SK-N-SH (cell line): ENCODE data around the gene SYNGR1. TPM values are rescaled to one million over a fixed set of nuclear protein-coding genes. Genes with fewer than 3 reads are reported as not detected.

Experiments used
- CTCF ChIA-PET: fragments of 300-600, 350-600 bp; formaldehyde crosslinking; extraction: SDS; loops from one replicate; lab custom pipeline; 2021; lab: Yijun Ruan, JAX
- POLR2A ChIA-PET: fragments of 350-600 bp; sonication (Branson Sonifier 250); formaldehyde crosslinking; extraction: SDS; loops from one replicate; lab custom pipeline; 2020; ENCODE audit warnings: antibody characterized with exemption, inconsistent platforms; lab: Yijun Ruan, JAX
- DNase-seq: peaks from one replicate; pipeline ENCODE4 v3.0.0; 2012
- H2AFZ ChIP-seq: fragments of 200-600 bp; sonication (generic); 2 replicates; pipeline ENCODE4 v1.8.1; 2016; ENCODE audit warnings: antibody characterized with exemption, mild to moderate bottlenecking, low read depth
- H3F3A ChIP-seq: fragments of 200-600 bp; sonication (generic); replicated peaks from 2 replicates; pipeline ENCODE3; 2016; ENCODE audit warnings: antibody characterized with exemption, mild to moderate bottlenecking; ENCODE audit not compliant: insufficient read depth
- H3K27ac ChIP-seq, 2 experiments: fragments of 200-500 bp in 1 of 2; fragments of 200-600 bp in 1 of 2; sonication (Bioruptor generic) in 1 of 2; sonication (generic), shearing (Covaris generic) in 1 of 2; 2 replicates each; pipeline versions ENCODE4 v1.5.1 to v1.6.1; 2014 to 2016; ENCODE audit warnings: low read depth in 2 of 2, inconsistent platforms in 1 of 2, low read length in 1 of 2, mild to moderate bottlenecking in 1 of 2, mixed read lengths in 1 of 2
- H3K27me3 ChIP-seq: fragments of 200-600 bp; sonication (generic), shearing (Covaris generic); 2 replicates; pipeline ENCODE4 v1.6.1; 2016; ENCODE audit warnings: mixed run types; ENCODE audit not compliant: insufficient read depth
- H3K36me3 ChIP-seq, 2 experiments: fragments of 200-500 bp in 1 of 2; fragments of 200-600 bp in 1 of 2; sonication (Bioruptor generic) in 1 of 2; sonication (generic) in 1 of 2; replicated peaks in 1 of 2; 2 replicates each; pipeline versions ENCODE3 to v1.5.1; 2014 to 2016; ENCODE audit warnings: low read length in 1 of 2, mild to moderate bottlenecking in 1 of 2; ENCODE audit not compliant: insufficient read depth in 2 of 2, control insufficient read depth in 1 of 2
- H3K4me1 ChIP-seq, 2 experiments: fragments of 200-500 bp in 1 of 2; fragments of 200-600 bp in 1 of 2; sonication (Bioruptor generic) in 1 of 2; sonication (generic), shearing (Covaris generic) in 1 of 2; 2 replicates each; pipeline versions ENCODE4 v1.5.1 to v1.6.1; 2014 to 2016; ENCODE audit warnings: low read depth in 1 of 2, low read length in 1 of 2, mixed run types in 1 of 2; ENCODE audit not compliant: insufficient read depth in 2 of 2, control insufficient read depth in 1 of 2
- H3K4me2 ChIP-seq: fragments of 200-600 bp; sonication (generic), shearing (Covaris generic); 2 replicates; pipeline ENCODE4 v1.6.1; 2017; ENCODE audit warnings: mixed run types
- H3K4me3 ChIP-seq, 2 experiments: fragments of 200-500 bp in 1 of 2; fragments of 200-600 bp in 1 of 2; sonication (Bioruptor generic) in 1 of 2; sonication (generic), shearing (Covaris generic) in 1 of 2; 2 replicates each; pipeline versions ENCODE4 v1.5.1 to v1.8.1; 2014 to 2016; ENCODE audit warnings: low read depth in 2 of 2, inconsistent platforms in 1 of 2, low read length in 1 of 2, mild to moderate bottlenecking in 1 of 2, mixed read lengths in 1 of 2, moderate library complexity in 1 of 2
- H3K79me2 ChIP-seq: fragments of 200-600 bp; sonication (generic); 2 replicates; pipeline ENCODE4 v1.8.1; 2017; ENCODE audit warnings: mild to moderate bottlenecking; ENCODE audit not compliant: insufficient read depth
- H3K9ac ChIP-seq: fragments of 200-600 bp; sonication (generic); 2 replicates; pipeline ENCODE4 v1.6.1; 2017; ENCODE audit warnings: mixed run types
- H3K9me2 ChIP-seq: fragments of 200-600 bp; sonication (generic); 2 replicates; pipeline ENCODE4 v1.6.1; 2017; ENCODE audit warnings: mixed run types
- H3K9me3 ChIP-seq: fragments of 200-600 bp; sonication (generic); 2 replicates; pipeline ENCODE4 v1.6.1; 2017; ENCODE audit warnings: mixed run types, mild to moderate bottlenecking, moderate library complexity
- H4K20me1 ChIP-seq: fragments of 200-600 bp; sonication (generic); 2 replicates; pipeline ENCODE4 v1.6.1; 2017; ENCODE audit warnings: mild to moderate bottlenecking, mixed run types; ENCODE audit not compliant: insufficient read depth
- CHD2 ChIP-seq: fragments of 150-350 bp; IDR thresholded peaks from 2 replicates; pipeline ENCODE4 v1.6.1; 2018; ENCODE audit warnings: low read length; ENCODE audit not compliant: partially characterized antibody
- EP300 ChIP-seq, 2 experiments: IDR thresholded peaks; 2 replicates each; pipeline versions ENCODE4 v1.4.0 to v1.6.1; 2012; ENCODE audit warnings: borderline replicate concordance in 1 of 2, low read depth in 1 of 2, low read length in 1 of 2
- FOXJ3 ChIP-seq: sonication (generic); formaldehyde crosslinking; IDR thresholded peaks from 2 replicates; pipeline ENCODE4 v1.5.1; 2020; ENCODE audit warnings: mild to moderate bottlenecking, missing genetic modification reagents
- FOXM1 ChIP-seq: IDR thresholded peaks from 2 replicates; pipeline ENCODE4 v1.4.0; 2012; ENCODE audit warnings: low read depth, mild to moderate bottlenecking
- GABPA ChIP-seq: IDR thresholded peaks from 2 replicates; pipeline ENCODE4 v1.4.0; 2012; ENCODE audit warnings: low read depth, mild to moderate bottlenecking
- JUND ChIP-seq: IDR thresholded peaks from 2 replicates; pipeline ENCODE4 v1.4.0; 2012
- NFIC ChIP-seq: IDR thresholded peaks from 2 replicates; pipeline ENCODE4 v1.4.0; 2012; ENCODE audit warnings: borderline replicate concordance
- NRF1 ChIP-seq: IDR thresholded peaks from 2 replicates; pipeline ENCODE4 v1.6.1; 2012; ENCODE audit warnings: low read depth, mild to moderate bottlenecking, low read length
- RAD21 ChIP-seq: IDR thresholded peaks from 2 replicates; pipeline ENCODE4 v1.6.1; 2012; ENCODE audit warnings: mild to moderate bottlenecking, low read length
- RCOR1 ChIP-seq: fragments of 150-350 bp; IDR thresholded peaks from 2 replicates; pipeline ENCODE4 v1.6.1; 2017; ENCODE audit warnings: antibody characterized with exemption, low read length
- REST ChIP-seq: IDR thresholded peaks from 2 replicates; pipeline ENCODE4 v1.6.1; 2012; ENCODE audit warnings: mild to moderate bottlenecking, low read depth, low read length, moderate library complexity
- RFX5 ChIP-seq: IDR thresholded peaks from 2 replicates; pipeline ENCODE4 v1.6.1; 2012; ENCODE audit warnings: mild to moderate bottlenecking, improper control_type of control experiment, low read length
- RXRA ChIP-seq: IDR thresholded peaks from 2 replicates; pipeline ENCODE4 v1.4.0; 2012; ENCODE audit warnings: low read depth, mild to moderate bottlenecking, borderline replicate concordance
- TAF1 ChIP-seq: IDR thresholded peaks from 2 replicates; pipeline ENCODE4 v1.6.1; 2012; ENCODE audit warnings: low read depth, mild to moderate bottlenecking, low read length, moderate library complexity, borderline replicate concordance
- TCF12 ChIP-seq: IDR thresholded peaks from 2 replicates; pipeline ENCODE4 v1.4.0; 2012
- TEAD4 ChIP-seq: IDR thresholded peaks from 2 replicates; pipeline ENCODE4 v1.4.0; 2012; ENCODE audit warnings: mild to moderate bottlenecking, borderline replicate concordance; ENCODE audit not compliant: insufficient read depth
- USF2 ChIP-seq: fragments of 150-350 bp; IDR thresholded peaks from 2 replicates; pipeline ENCODE4 v1.6.1; 2017; ENCODE audit warnings: antibody characterized with exemption, low read length, low read depth, borderline replicate concordance
- YY1 ChIP-seq: IDR thresholded peaks from 2 replicates; pipeline ENCODE4 v1.4.0; 2012; ENCODE audit warnings: low read depth, mild to moderate bottlenecking
- WGBS: methylation state at CpG from one replicate; pipeline ENCODE4 v1.1.6; 2017; ENCODE audit warnings: low lambda C conversion rate; 5-methylcytosine and 5-hydroxymethylcytosine counted together
- polyA plus RNA-seq, 3 experiments: library from polyadenylated mRNA; depleted of rRNA; stranded (reverse); fragments of >200 nt; gene quantifications; 2 replicates each; pipeline ENCODE4 v1.2.3, GENCODE V29; 2012

SYNGR1 gene
- polyA plus RNA-seq, 1 of the 3 experiments (the other 2 are of a cell fraction): 18.7 TPM

- no peaks in the 10 kb centered on the region for H3K36me3 ChIP-seq
- no peaks in the 10 kb centered on the region for H3K9me3 ChIP-seq
- peaks cover 0 to 21% of the 10 kb centered on the region in 2 experiments; a peak in 1 of 4 replicates for H3K4me1 ChIP-seq
- no peaks in the 10 kb centered on the region for H3F3A ChIP-seq
- no peak for DNase-seq
- CTCF ChIA-PET: no interaction called here
- WGBS: 86% methylated on average over 9 of the region's 9 CpGs
- H2AFZ ChIP-seq: no peak overlapping the region
- H3K4me3 ChIP-seq: no peak overlapping the region
- H3K27ac ChIP-seq: no peak overlapping the region
- POLR2A ChIA-PET: no interaction called here
- no peak overlapping the region for H3K4me2 ChIP-seq
- H3K27me3 ChIP-seq: no peaks in the 10 kb centered on the region
- H3K9ac ChIP-seq: no peak overlapping the region
- no peaks in the 10 kb centered on the region for H4K20me1 ChIP-seq
- H3K9me2 ChIP-seq: no peaks in the 10 kb centered on the region
- no peak for TF ChIP-seq NRF1
- TF ChIP-seq RCOR1: no peak
- no peak for TF ChIP-seq JUND
- TF ChIP-seq FOXM1: no peak
- no peak for TF ChIP-seq FOXJ3 (CRISPR knock-in tag)
- no peak for TF ChIP-seq CHD2
- TF ChIP-seq TEAD4: no peak
- TF ChIP-seq RAD21: no peak
- no peak for TF ChIP-seq USF2
- TF ChIP-seq RXRA: no peak
- no peak for TF ChIP-seq EP300 (IDR thresholded peaks at IDR 0.05; ENCODE audit: borderline replicate concordance in 1 of 2, low read depth in 1 of 2, low read length in 1 of 2)
- no peak for TF ChIP-seq RFX5
- no peak for TF ChIP-seq REST
- no peak for TF ChIP-seq NFIC
- no peak for TF ChIP-seq TAF1
- no peak for TF ChIP-seq YY1
- no peak for TF ChIP-seq GABPA
- TF ChIP-seq TCF12: no peak
- H3K79me2 ChIP-seq: no peaks in the 10 kb centered on the region
These were observed 9.9 kb downstream of the SYNGR1 start for GRCh38 chr22:39359659-39360195.
